HuH-7.5 (cell line): Measurements from ENCODE around the gene TRIM26.
"Not testable (repeated sequence)": the region's sequence is repeated elsewhere in the genome, so short reads cannot be mapped to it uniquely, and the experiment has no call there.

Experiments
- DNase-seq: peaks from one replicate; pipeline ENCODE4 v3.0.0; 2011; ENCODE audit warnings: low spot score

Gene TRIM26

GRCh38 chr6:30154709-30155519 lies 58.3 kb downstream of the TRIM26 start:
- no peak for DNase-seq

DNA sequence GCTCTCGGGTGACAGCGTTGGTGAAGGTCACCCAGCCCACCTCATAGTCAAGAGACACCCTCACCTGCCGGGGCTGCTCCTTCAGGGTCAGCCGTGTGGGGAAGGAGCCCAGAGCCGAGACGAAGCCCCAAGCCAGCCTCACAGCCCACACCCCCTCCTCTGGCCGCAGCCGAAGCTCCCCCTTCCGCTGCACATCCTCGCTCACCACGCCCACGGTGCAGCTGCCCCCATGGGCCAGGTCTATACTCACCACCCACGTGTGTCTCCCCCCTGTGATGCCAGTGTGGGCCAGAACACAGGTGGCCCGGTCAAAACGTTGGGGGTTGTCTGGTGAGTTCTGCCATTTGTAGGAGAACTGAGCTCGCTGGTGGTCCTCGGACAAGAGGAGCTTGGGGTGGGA lies 59.1 kb downstream of the TRIM26 start:
- no peak for DNase-seq

DNA sequence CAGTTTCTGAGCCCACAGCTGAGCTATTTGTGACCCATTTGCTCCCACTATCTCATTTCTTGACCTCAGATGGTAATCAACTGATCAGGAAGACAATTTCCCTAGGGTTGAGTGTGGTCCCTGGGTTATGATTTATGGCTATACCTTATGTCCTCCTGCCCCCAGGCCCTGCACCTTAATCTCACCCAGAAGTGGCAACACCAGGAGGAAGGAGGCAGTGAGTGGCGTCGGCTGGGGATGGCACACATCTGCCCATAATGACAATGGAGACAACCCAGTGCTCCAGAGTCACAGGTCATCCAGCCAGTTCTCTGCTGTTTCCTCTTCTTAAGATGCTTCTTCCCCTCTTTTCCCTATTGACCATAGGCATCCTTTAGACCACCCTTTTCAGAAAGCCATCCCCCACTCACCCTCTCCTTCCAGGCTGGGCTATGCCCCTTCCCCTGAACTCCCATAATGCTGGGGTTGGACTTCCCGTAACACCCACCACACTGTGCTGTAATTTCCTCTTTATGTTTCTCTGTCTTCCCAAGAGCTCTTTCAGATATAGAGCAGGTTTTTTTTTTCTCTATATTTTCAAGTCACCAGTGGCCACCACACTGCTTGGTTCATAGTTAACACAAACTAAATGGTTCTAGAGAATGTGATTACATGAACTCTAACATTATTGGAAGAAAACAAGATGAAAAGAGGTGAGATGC lies 60.1 kb downstream of the TRIM26 start:
- no peak for DNase-seq

GRCh38 chr6:30152016-30152673 lies 61.1 kb downstream of the TRIM26 start:
- DNase-seq, result no peak

GRCh38 chr6:30151580-30151979 lies 61.6 kb downstream of the TRIM26 start:
- DNase-seq, result no peak

GRCh38 chr6:30150671-30151395 lies 62.4 kb downstream of the TRIM26 start:
- DNase-seq, result no peak

DNA sequence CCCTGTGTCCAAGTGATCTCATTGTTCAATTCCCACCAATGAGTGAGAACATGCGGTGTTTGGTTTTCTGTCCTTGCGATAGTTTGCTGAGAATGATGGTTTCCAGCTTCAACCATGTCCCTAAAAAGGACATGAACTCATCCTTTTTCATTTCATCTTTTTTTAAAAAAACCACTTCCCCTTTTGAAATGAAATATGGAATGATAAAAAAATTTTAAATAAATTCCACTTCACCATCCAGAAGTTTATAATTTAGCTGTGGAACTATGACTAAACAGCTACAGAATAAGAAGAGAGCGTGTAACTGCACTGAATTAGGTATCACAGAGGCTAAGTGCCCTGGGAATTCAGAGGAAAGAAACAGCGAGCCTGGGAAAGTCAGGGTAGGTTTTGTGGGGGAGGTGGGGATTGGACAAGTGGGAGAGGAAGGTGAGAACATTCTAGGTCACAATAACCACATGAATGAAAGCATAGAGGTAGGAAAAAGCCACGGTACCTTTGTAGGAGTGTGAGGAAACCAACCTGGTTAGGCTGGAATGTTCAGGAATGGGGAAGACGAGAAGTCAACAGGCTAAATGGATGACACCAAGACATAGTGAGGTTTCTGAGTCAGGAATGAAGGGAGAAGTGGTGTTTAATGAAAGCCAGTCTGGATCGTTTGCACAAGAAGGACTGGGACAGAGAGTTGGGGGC lies 63.2 kb downstream of the TRIM26 start:
- DNase-seq, result no peak

GRCh38 chr6:30149234-30149633 lies 64.0 kb downstream of the TRIM26 start:
- no peak for DNase-seq

- DNase-seq, result no peak
These were observed 66.1 kb downstream of the TRIM26 start for GRCh38 chr6:30147096-30147495.

DNA sequence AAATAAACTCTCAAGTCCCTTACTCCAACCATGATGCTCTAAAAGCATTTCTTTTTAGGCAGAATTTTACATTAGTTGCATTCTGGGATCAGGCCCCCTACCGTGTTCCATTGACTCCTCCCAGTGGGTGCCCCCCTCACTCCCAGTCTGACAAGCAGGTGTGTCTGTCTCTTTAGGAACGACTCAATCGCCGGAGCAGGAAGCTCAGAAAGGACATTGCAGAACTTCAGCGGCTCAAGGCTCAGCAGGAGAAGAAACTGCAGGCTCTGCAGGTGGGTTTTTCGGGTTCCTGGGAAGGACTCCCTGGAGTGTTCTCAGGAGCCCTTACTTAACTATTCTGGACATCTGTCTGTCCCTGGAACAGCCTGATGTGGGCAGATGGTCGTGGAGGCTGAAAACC lies 67.4 kb downstream of the TRIM26 start:
- DNase-seq, result no peak

GRCh38 chr6:30144811-30145210 lies 68.4 kb downstream of the TRIM26 start:
- no peak for DNase-seq

- DNase-seq, result no peak
These were observed 69.4 kb downstream of the TRIM26 start for GRCh38 chr6:30143780-30144179.

GRCh38 chr6:30142665-30143064 lies 70.5 kb downstream of the TRIM26 start:
- DNase-seq, result no peak

- DNase-seq, result not testable (repeated sequence)
These were observed 73.0 kb downstream of the TRIM26 start for GRCh38 chr6:30140240-30140639.

- DNase-seq, result no peak
These were observed 76.5 kb downstream of the TRIM26 start for GRCh38 chr6:30136570-30137286.

- DNase-seq, result no peak
These were observed 77.4 kb downstream of the TRIM26 start, which contains the start of gene TRIM40 for GRCh38 chr6:30135757-30136156. Gene TRIM40 (plus strand): TSS chr6:30136140. CDS start chr6:30137037, 897 bp downstream.

GRCh38 chr6:30135147-30135546 lies 78.1 kb downstream of the TRIM26 start:
- no peak for DNase-seq
